ENCODE results near the gene ZNF10.
A peak's percentile ranks its signal among the peaks of the same experiment; 100 is the strongest.

Gene ZNF10

GRCh38 chr12:133130038-133130807 is at the start of gene ZNF10, which contains the start of gene ZNF891:
ZNF10 (plus strand) TSS chr12:133130627; CDS start chr12:133144493, 13,866 bp downstream.
ZNF891 (minus strand) TSS chr12:133130274; CDS start chr12:133121918, 8,356 bp downstream.
- peak; percentile 97 for DNase-seq

DNA sequence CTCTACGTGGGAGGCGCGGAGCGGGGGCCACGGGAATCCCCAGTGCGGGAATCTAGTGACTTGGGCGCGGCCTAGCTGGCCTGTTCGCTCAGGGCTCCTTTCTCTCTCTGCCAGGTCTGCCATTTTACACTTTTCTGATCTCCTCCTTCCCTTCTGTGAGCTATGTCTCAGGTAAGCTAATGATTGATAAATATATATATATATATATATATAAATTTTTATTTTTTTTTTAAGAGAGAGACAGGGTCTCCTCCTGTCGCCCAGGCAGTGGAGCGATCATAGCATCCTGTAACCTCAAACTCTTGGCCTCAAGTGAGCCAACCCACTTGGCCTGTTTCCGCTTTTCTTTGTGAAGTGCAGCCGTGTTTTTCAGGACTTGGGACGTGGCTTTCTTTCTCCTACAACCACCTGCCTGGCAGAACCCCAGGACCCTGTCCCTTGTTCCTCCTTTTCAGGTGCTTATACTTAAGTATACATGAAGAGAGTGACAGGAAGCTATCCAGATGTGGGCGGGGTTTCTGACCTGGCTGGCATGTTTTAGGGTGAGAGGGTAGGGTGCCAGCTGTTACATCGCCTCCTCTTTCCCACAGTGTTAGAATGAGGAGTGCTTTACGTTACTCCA is 49.2 kb upstream of the ZNF10 start:
- DNase-seq = peak; percentile 1

- DNase-seq = no peak
Measured at GRCh38 chr12:133083345-133083744, 47.1 kb upstream of the ZNF10 start.

DNA sequence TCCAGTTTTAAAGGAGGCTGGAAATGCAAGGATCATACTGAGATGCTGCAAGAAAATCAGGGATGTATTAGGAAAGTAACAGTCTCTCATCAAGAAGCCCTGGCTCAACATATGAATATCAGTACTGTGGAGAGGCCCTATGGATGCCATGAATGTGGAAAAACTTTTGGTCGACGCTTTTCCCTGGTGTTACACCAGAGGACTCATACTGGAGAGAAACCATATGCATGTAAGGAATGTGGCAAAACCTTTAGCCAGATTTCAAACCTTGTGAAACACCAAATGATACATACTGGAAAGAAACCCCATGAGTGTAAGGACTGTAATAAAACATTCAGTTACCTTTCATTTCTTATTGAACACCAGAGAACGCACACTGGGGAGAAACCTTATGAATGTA is 24.8 kb upstream of the ZNF10 start:
- DNase-seq = no peak

- DNase-seq = no peak
Measured at GRCh38 chr12:133106253-133106652, 24.2 kb upstream of the ZNF10 start.

DNA sequence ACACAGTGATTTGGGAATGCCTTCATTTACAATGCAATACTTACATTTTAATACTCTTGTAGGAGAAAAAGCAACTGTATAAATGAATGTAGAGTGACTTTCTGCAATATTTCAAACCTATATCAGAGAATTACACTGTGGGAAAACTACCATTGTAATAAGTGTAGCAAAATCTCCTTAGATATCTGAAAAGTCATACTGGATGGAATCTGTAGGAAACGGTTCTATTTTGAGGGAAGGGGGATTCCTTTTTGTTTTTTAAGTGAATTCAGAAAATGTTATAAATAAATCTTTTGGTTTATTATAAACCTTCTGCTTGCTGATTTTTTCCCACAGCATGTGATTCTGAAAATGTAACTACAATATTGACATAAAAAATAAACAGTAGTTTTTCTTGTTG is 23.3 kb upstream of the ZNF10 start:
- DNase-seq = no peak

DNA sequence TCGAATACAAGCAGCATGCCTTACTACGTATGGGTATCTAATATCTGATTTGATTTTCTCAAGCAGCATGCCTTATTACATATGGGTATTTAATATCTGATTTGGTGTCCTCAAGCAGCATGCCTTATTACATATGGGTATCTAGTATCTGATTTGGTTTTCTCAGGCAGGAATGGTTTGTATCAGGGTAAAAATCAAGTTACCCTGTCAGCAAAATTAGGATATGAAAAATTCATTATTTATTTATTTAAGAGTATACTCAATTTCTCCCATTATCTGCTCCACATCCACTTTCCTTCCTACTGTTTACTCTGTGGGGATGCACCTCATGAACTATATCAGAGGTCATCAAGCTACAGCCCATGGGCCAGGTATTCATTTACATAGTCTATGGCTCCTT is 22.3 kb upstream of the ZNF10 start:
- no peak for DNase-seq

- DNase-seq = no peak
Measured at GRCh38 chr12:133120385-133121191, 9.8 kb upstream of the ZNF10 start.

- no peak for DNase-seq
Measured at GRCh38 chr12:133124674-133125073, 5.8 kb upstream of the ZNF10 start.

- DNase-seq = no peak
Measured at GRCh38 chr12:133129368-133130037, 924 bp upstream of the ZNF10 start.

GRCh38 chr12:133130808-133131128 is 341 bp downstream of the ZNF10 start:
- peak; percentile 46 for DNase-seq

- DNase-seq = no peak
Measured at GRCh38 chr12:133135747-133136146, 5.3 kb downstream of the ZNF10 start.

DNA sequence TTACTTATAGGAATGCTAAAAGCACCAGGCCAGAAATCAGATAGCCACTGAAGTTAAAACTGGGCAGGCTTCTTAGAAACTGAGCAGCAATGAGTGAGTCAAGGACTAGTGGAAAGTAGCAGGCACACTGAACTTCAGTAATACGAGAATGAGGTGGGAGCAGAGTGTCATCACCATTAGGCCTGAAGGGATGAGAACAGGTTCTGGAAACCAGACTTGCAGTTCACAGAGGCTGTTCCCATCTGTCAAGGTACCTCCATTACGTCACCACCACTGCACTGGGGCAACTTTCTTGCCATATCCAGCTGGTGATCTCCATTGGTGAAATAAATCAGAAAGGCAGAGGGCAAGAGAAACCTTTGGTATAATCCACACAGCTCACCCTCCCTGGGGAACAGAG is 15.6 kb downstream of the ZNF10 start:
- no peak for DNase-seq

GRCh38 chr12:133156125-133156690 is 25.8 kb downstream of the ZNF10 start:
- DNase-seq = no peak

DNA sequence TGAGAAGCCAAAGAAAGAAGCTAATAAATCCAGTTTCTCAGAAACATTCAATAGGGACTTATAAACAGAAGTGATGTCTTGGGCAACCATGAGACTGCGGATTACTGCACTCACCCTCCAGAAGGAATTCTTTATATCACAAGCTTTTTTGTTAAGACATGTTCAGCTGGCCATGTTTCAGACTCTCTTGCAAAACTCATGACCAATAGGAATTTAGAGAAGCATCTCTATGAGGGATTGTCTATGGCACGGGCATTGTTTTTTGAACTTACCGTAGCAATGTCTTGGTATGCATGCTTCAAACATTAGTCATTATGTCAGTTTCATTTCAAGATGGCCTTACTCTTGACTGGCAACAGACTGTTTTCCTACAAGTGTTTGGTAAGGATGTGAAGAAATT is 35.3 kb downstream of the ZNF10 start:
- DNase-seq = no peak

DNA sequence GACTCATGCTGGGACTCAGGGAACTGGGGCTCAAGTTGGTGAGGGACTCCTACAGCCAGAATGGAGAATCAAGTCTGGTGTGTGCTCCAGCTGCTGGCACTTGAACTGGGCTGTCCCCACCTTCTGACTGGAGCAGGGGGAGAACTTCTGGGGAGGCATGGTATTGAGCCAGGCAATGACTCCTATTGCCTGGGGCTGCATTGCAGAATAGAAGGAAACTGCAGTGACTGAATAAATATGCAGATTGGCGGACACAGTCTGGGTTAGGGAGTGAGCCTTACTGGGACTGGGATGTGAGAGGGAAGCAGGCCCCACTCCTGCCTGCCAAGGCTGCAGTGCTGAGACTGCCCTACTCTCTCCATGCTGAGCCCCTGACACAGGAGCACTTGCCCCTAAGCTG is 42.1 kb downstream of the ZNF10 start:
- DNase-seq = no peak

DNA sequence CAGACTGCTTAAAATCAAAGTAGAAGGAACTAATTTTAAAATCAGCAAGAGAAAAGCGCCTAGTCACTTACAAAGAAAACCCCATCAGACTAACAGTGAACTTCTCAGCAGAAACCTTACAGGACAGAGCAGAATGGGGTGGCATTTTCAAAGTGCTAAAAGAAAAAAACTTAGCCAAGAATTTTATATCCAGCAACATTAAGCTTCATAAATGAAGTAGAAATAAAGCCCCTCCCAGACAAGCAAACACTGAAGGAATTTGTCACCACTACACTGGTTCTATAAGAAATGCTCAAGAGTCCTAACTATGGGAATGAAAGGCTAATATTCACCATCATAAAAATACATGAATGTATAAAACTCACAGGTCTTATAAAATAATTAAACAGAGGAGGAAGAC is 44.5 kb downstream of the ZNF10 start:
- no peak for DNase-seq

DNA sequence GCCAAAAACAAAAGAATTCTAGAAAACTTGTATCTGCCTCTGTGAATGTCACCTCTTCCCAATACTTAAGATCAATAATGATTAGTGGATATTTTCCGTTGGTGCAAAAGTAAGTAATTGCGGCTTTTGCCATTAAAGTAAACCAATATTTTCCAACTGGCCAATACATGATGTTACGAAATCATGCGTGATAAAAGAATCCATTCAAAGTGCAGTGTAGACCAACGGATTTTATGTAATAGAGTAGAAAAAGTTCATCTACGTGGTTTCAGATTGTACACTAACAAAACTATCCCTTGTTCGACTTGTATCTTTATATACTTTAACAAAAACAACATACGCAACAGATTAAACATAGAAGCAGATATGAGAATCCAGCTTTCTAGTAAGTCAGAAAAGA is 50.2 kb downstream of the ZNF10 start:
- no peak for DNase-seq

GRCh38 chr12:133181238-133181959 is 51.0 kb downstream of the ZNF10 start, which contains the start of gene ZNF268:
ZNF268 (plus strand) TSS chr12:133181495; CDS start chr12:133181998, 503 bp downstream.
- peak; percentile 91 for DNase-seq

- no peak for DNase-seq
Measured at GRCh38 chr12:133190176-133190575, 59.7 kb downstream of the ZNF10 start.

DNA sequence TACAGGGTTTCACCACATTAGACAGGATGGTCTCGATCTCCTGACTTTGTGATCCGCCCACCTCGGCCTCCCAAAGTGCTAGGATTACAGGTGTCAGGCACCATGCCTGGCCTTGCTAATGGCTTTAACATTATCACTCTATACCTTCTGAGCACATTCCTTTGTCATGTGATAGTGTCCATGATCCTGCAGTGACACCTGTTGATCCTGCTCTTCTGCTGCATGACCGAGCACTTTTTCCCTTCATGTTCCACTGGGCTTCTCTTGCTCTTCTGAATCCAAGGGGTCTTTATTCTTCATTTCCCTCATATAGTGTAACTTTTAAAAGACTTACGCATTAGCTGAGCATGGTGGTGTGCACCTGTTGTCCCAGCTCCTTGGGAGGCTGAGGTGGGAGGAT is 62.4 kb downstream of the ZNF10 start:
- no peak for DNase-seq

- DNase-seq = no peak
Measured at GRCh38 chr12:133201888-133202287, 71.5 kb downstream of the ZNF10 start.

All from stimulated activated CD4-positive, alpha-beta T cell treated with anti-CD3 and anti-CD28 coated beads, Interleukin-1b, Interleukin-23, amount 100 ng/mL, for 48 hours (primary cell).